ENCODE data around the gene GINS2. TPM values are rescaled to one million over a fixed set of nuclear protein-coding genes. Genes with fewer than 3 reads are reported as not detected.

Gene GINS2
- polyA plus RNA-seq, 1 of the 3 experiments (the other 2 are of a cell fraction), result 9.0 TPM

GRCh38 chr16:85715169-85716021, 26.6 kb upstream of the GINS2 start:
- H3K9me3 ChIP-seq, result no peaks in the 10 kb centered on the region
- H4K20me1 ChIP-seq (ENCODE audit: insufficient read depth), result peaks cover 21% of the 10 kb centered on the region
- no peak overlapping the region for H2AFZ ChIP-seq (ENCODE audit: low read depth)
- no peak overlapping the region for H3K4me3 ChIP-seq (ENCODE audit: low read depth in 2 of 2, low read length in 1 of 2)
- TF ChIP-seq TCF12 (IDR thresholded peaks at IDR 0.05), result no peak
- no peak for TF ChIP-seq RXRA (IDR thresholded peaks at IDR 0.05; ENCODE audit: borderline replicate concordance, low read depth)
- TF ChIP-seq TAF1 (IDR thresholded peaks at IDR 0.05; ENCODE audit: borderline replicate concordance, low read depth, low read length), result no peak
- TF ChIP-seq FOXM1 (IDR thresholded peaks at IDR 0.05; ENCODE audit: low read depth), result no peak
- TF ChIP-seq CHD2 (IDR thresholded peaks at IDR 0.05; ENCODE audit: low read length, partially characterized antibody), result no peak
- TF ChIP-seq USF1 (IDR thresholded peaks at IDR 0.05; ENCODE audit: borderline replicate concordance, low read depth), result no peak
- TF ChIP-seq EZH2phosphoT487 (IDR thresholded peaks at IDR 0.05; ENCODE audit: borderline replicate concordance, low read depth), result no peak
- no peak for TF ChIP-seq SIN3A (IDR thresholded peaks at IDR 0.05; ENCODE audit: borderline replicate concordance, low read depth, low read length)
- no peak for TF ChIP-seq RFX5 (IDR thresholded peaks at IDR 0.05; ENCODE audit: low read length)
- no peak for TF ChIP-seq GATA2 (CRISPR knock-in tag; IDR thresholded peaks at IDR 0.05)
- TF ChIP-seq, protein P1, sequence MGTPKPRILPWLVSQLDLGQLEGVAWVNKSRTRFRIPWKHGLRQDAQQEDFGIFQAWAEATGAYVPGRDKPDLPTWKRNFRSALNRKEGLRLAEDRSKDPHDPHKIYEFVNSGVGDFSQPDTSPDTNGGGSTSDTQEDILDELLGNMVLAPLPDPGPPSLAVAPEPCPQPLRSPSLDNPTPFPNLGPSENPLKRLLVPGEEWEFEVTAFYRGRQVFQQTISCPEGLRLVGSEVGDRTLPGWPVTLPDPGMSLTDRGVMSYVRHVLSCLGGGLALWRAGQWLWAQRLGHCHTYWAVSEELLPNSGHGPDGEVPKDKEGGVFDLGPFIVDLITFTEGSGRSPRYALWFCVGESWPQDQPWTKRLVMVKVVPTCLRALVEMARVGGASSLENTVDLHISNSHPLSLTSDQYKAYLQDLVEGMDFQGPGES (IDR thresholded peaks at IDR 0.05; ENCODE audit: low read depth, low read length), result no peak
- no peak overlapping the region for H3K27ac ChIP-seq (ENCODE audit: low read depth in 2 of 2, low read length in 1 of 2)
- ChIA-PET CTCF (interaction anchor here (1.0 to 6.6 kb wide), 4 partner anchors 38 to 104 kb away, joined by 3 to 138 read pairs (median 47); no protein-coding TSS in a partner anchor), POLR2A (no interaction called here)
- DNase-seq, result no peak
- H3K27me3 ChIP-seq (ENCODE audit: insufficient read depth), result no peaks in the 10 kb centered on the region
- H3K4me2 ChIP-seq, result no peak overlapping the region
- H3K9me2 ChIP-seq, result no peaks in the 10 kb centered on the region
- no peaks in the 10 kb centered on the region; the same call in 1 of the 2 replicates for H3K79me2 ChIP-seq (ENCODE audit: insufficient read depth)
- H3F3A ChIP-seq (replicated peaks; ENCODE audit: insufficient read depth), result peaks cover 5% of the 10 kb centered on the region
- peaks cover 0 to 17% of the 10 kb centered on the region in 2 experiments; a peak in 1 of 4 replicates for H3K4me1 ChIP-seq (ENCODE audit: control insufficient read depth in 1 of 2, insufficient read depth in 2 of 2, low read depth in 1 of 2, low read length in 1 of 2)
- peaks cover 0 to 3% of the 10 kb centered on the region in 2 experiments for H3K36me3 ChIP-seq (replicated peaks in 1 of 2; ENCODE audit: control insufficient read depth in 1 of 2, insufficient read depth in 2 of 2, low read length in 1 of 2)
- 96% methylated on average over 22 of the region's 22 CpGs for WGBS (ENCODE audit: low lambda C conversion rate)
- H3K9ac ChIP-seq, result no peak overlapping the region

- peaks cover 3% of the 10 kb centered on the region; the same call in 1 of the 2 replicates for H4K20me1 ChIP-seq (ENCODE audit: insufficient read depth)
- POLR2A ChIA-PET, result no interaction called here
- TF ChIP-seq YY1 (IDR thresholded peaks at IDR 0.05; ENCODE audit: low read depth) (no peak), FOSL2 (IDR thresholded peaks at IDR 0.05; ENCODE audit: borderline replicate concordance, low read depth) (no peak), MXI1 (IDR thresholded peaks at IDR 0.05; ENCODE audit: low read depth, low read length) (no peak), REST (IDR thresholded peaks at IDR 0.05; ENCODE audit: low read depth, low read length) (no peak), RAD21 (IDR thresholded peaks at IDR 0.05; ENCODE audit: low read length) (no peak), MAX (IDR thresholded peaks at IDR 0.05; ENCODE audit: low read depth) (no peak), RCOR1 (IDR thresholded peaks at IDR 0.05; ENCODE audit: low read length) (no peak), JUND (IDR thresholded peaks at IDR 0.05) (no peak), GABPA (IDR thresholded peaks at IDR 0.05; ENCODE audit: low read depth) (no peak), CHD2 (IDR thresholded peaks at IDR 0.05; ENCODE audit: low read length, partially characterized antibody) (no peak)
- TF ChIP-seq, protein P2, sequence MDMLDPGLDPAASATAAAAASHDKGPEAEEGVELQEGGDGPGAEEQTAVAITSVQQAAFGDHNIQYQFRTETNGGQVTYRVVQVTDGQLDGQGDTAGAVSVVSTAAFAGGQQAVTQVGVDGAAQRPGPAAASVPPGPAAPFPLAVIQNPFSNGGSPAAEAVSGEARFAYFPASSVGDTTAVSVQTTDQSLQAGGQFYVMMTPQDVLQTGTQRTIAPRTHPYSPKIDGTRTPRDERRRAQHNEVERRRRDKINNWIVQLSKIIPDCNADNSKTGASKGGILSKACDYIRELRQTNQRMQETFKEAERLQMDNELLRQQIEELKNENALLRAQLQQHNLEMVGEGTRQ (IDR thresholded peaks at IDR 0.05; ENCODE audit: borderline replicate concordance, low read depth, low read length), result no peak
Measured at GRCh38 chr16:85712801-85713200, 24.0 kb upstream of the GINS2 start.

More at GRCh38 chr16:85712801-85713200, 24.0 kb upstream of the GINS2 start:
- Histone ChIP-seq H3K9me2 (no peaks in the 10 kb centered on the region), H3K27ac (ENCODE audit: low read depth in 2 of 2, low read length in 1 of 2) (no peak overlapping the region), H3K9me3 (no peaks in the 10 kb centered on the region), H3K9ac (no peak overlapping the region), H3K4me3 (ENCODE audit: low read depth in 2 of 2, low read length in 1 of 2) (no peak overlapping the region), H3K27me3 (ENCODE audit: insufficient read depth) (no peaks in the 10 kb centered on the region), H3K36me3 (replicated peaks in 1 of 2; ENCODE audit: control insufficient read depth in 1 of 2, insufficient read depth in 2 of 2, low read length in 1 of 2) (peaks cover 0 to 3% of the 10 kb centered on the region in 2 experiments), H3K79me2 (ENCODE audit: insufficient read depth) (no peaks in the 10 kb centered on the region; the same call in 1 of the 2 replicates), H3K4me1 (ENCODE audit: control insufficient read depth in 1 of 2, insufficient read depth in 2 of 2, low read depth in 1 of 2, low read length in 1 of 2) (peaks cover 0 to 17% of the 10 kb centered on the region in 2 experiments; a peak in 1 of 4 replicates), H2AFZ (ENCODE audit: low read depth) (no peak overlapping the region), H3F3A (replicated peaks; ENCODE audit: insufficient read depth) (no peaks in the 10 kb centered on the region), H3K4me2 (no peak overlapping the region)
- CTCF ChIA-PET, result interaction anchor here (1.3 to 1.9 kb wide), 2 partner anchors 37 to 54 kb away, joined by 4 read pairs; no protein-coding TSS in a partner anchor
- WGBS (ENCODE audit: low lambda C conversion rate), result 84% methylated on average over 6 of the region's 9 CpGs
- DNase-seq, result no peak
